ENCODE data around the gene MAGIX.
A peak's percentile ranks its signal among the peaks of the same experiment; 100 is the strongest.
"Not testable (repeated sequence)": the region's sequence is repeated elsewhere in the genome, so short reads cannot be mapped to it uniquely, and the experiment has no call there.

MAGIX gene

DNA sequence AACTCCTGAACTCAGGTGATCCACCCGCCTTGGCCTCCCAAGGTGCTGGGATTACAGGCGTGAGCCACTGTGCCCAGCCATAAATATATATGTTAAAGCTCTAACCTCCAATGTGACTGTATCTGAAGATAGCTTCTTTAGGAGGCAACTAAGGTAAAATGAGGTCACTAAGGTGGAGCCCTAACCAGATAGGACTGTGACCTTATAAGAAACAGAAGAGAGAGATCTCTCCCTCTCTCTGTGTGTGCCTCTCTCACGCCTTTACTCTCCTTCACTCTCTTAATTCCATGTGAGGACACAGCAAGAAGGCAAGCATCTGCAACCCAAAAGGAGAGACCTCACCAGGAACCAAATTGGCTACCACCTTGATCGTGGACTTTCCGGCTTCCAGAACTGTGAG, 926 bp upstream of the MAGIX start:
- no peak for DNase-seq

DNA sequence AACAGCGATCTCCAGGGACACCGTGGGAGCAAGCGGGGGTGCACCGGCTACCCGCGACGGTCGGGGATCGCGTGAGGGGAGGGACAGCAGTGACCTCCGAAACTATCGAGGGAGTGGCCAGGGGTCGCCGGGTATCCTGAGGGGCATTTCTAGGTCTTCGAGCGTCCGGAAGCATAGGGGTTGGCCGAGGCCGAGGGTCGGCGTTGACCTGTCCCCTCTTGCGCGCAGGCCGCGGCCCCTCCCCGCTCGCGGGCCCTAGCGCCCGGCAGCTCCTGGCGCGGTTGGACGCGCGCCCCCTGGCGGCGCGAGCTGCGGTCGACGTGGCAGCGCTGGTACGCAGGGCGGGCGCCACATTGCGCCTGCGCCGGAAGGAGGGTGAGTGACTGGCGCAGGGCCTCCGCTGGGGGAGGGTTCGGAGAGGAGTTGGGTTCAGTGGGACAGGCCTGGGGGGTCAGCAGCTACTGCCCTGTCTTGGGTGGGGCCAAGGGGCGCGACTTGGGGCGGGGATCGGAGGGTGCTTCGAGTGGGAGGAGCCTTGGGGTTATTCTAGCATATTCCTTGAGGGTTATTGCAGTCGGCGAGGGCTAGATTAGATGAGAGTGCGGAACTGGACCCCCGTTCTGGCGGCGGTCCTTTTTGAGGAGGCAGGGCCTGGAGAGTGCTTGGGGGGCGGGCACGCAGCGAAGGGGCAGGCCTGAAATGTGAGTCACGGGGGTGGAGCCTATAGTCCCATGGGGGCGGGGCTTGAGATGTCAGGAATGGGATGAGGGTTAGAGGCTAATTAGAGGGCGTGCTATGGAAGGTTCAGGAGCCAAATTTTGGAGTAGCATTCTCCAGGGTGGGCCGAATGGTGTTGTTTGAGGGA, 1.2 kb downstream of the MAGIX start:
- peak; percentile 22 for DNase-seq

DNA sequence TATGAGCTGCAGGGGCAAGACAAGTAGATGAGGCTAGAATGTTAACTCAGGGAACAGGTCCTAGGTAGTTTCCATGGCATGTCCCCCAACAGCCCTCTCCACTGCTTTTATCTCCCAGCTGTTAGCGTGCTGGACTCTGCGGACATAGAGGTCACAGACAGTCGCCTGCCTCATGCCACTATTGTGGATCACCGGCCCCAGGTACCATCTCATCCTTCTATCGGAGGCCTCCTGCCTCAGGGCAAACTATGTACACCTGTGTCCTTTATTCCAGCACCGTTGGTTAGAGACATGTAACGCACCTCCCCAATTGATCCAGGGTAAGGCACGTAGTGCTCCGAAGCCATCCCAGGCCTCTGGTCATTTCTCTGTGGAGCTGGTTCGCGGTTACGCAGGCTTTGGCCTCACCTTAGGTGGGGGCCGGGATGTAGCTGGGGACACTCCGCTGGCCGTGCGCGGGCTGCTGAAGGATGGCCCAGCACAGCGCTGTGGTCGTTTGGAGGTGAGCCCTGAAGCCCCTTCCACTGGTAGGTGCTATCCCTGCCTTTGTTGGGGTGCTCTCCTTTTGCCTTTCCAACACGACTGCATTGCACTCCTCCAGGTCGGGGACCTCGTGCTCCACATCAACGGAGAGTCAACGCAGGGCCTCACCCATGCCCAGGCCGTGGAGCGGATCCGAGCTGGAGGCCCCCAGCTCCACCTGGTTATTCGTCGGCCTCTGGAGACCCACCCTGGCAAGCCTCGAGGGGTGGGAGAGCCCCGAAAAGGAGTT, 2.2 kb downstream of the MAGIX start:
- DNase-seq = no peak

DNA sequence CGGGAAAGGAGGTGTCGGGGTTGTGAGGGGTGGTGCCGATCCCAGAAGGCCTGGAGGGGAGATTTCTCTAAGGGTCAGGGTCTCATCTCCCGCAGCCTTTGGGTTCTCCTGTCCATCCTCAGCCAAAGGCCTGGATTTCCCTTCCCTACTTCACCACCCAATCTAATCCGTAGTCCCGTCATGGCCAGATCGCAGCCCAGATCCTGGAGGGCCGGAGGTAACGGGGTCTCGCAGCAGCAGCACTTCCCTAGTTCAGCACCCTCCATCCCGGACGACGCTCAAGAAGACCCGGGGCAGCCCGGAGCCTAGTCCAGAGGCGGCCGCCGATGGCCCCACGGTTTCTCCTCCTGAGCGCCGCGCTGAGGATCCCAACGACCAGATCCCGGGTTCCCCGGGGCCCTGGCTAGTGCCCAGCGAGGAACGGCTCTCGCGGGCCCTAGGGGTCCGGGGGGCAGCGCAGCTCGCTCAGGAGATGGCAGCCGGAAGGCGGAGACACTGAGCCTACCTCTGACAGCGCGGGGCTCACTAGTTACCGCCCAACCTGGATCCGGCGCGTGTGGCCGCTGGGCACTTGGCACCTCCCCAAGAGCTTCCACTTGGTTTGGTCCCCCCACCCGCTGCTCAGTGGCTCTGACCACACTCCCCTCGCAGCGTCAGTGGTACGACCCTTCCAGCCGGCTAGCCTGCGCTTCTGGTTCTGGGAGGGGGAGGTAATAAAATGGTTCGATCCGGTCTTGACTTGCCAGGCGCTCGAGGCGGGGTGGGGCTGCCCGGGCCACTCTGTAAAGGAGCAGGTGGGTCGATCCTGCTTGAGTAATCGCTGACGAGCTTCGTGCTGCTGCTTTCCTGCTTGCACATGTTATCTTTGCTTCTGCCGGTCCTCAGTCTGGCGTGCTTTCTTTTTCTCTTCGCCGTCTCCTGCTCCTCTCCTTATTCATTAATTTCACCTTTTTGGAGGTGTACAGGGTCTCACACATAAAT, 3.6 kb downstream of the MAGIX start:
- DNase-seq = no peak

DNA sequence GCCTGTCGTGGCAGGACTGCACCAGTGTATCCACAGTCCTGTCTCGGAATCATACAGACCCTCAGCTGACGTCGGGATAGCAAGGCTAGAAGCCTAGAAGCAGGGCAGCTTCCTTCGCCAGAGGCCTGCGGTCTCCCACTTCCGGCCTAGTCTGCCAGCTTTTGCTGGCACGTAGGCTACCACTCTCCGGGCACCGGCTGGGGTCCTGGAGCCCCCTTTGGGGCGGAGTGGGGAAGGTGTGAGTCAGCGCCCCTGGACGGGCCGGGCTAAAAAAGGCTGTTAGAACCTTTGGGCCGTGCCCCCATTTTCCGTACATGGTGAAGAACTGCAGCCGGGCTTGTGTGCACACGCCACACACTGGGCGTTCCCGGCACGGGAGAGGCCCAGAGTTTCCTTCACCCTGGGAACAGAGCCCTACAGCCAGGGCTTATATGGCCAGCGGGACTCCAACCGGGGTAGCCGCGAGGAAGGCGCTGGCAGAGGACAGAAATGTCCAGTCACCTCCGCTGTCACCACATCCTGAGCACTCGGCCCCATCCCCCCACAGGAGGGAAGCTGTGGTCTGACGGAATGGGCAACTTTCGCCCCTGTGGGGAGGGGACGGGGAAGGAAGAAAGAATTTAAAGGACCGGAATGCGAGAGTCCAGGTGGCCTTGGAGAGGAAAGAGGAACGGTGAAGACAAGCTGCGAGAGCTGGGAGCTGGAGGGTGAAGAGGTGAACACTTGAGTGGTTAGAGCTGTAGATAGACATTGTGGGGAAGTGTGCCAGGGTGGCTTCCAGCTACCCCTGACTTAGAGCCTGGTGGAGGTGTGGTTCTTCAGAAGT, 4.6 kb downstream of the MAGIX start:
- peak; percentile 1 for DNase-seq

- no peak for DNase-seq
Measured at GRCh38 chrX:49167740-49168108, 5.2 kb downstream of the MAGIX start.

DNA sequence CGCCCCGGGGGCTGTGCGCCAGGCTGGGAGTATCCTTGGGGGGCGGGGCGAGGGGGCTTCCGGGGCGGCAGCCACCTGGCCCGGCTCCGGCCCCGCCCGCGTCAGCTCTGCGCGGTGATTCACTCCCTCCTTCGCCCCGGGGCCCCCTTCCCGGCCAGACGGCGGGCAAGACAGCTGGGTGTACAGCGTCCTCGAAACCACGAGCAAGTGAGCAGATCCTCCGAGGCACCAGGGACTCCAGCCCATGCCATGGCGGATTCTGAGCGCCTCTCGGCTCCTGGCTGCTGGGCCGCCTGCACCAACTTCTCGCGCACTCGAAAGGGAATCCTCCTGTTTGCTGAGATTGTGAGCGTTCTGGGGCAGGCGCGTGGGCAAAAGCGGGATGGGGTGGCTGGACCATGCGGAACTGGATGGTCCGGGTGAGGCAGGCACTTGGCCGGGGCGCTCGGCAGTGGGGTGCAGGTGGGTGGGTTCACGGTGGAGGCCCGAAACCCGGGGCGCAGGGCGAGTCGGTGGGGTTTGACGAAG, 9.3 kb downstream of the MAGIX start, which contains the start of gene PLP2:
Gene PLP2 (plus strand): TSS at position 147 of the 528 bp plus-strand sequence. CDS start 103 bp downstream, at position 250.
- DNase-seq = no peak

DNA sequence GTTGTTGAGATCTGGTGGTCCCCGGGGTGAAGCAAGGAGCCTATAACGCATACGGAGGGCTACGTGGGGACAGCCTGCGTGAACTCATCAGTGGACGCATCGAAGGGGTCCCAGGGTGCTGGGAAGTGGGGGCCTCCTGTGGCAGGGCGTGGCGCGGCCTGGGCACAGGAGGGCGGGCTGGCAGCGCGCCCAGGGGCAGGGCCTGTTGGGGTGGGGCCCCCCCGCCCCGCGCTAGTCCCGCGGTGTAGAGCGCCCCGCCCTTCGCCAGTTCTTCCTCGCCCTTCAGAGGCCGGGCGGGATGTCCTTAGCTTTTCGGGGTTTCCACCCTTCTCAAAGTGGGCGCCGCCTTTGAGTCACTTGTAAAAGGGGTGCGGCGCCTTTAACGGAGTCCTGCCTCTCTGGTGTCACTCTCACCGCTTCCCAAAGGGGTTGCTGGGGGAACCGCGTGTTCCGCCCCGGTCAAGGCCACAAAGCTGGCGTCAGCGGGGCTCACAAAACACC, 9.8 kb downstream of the MAGIX start:
- DNase-seq = peak; percentile 5

DNA sequence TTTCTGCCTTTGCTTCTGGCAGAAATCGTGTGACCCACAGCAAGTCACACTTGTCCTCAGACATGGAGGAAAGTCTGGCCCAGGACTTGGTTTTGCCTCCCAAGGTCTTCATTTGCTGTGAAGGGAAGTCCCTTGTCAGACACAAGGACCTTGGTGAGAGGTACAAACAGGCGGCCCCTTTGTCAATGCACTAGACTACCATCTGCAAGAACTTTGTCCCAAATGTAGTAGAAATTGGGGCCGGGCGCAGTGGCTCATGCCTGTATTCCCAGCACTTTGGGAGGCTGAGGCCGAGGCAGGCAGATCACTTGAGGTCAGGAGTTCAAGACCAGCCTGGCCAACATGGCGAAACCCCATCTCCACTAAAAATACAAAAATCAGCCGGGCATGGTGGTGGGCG, 11.0 kb downstream of the MAGIX start:
- not testable (repeated sequence) for DNase-seq

- no peak for DNase-seq
Measured at GRCh38 chrX:49174723-49175122, 12.2 kb downstream of the MAGIX start.

DNA sequence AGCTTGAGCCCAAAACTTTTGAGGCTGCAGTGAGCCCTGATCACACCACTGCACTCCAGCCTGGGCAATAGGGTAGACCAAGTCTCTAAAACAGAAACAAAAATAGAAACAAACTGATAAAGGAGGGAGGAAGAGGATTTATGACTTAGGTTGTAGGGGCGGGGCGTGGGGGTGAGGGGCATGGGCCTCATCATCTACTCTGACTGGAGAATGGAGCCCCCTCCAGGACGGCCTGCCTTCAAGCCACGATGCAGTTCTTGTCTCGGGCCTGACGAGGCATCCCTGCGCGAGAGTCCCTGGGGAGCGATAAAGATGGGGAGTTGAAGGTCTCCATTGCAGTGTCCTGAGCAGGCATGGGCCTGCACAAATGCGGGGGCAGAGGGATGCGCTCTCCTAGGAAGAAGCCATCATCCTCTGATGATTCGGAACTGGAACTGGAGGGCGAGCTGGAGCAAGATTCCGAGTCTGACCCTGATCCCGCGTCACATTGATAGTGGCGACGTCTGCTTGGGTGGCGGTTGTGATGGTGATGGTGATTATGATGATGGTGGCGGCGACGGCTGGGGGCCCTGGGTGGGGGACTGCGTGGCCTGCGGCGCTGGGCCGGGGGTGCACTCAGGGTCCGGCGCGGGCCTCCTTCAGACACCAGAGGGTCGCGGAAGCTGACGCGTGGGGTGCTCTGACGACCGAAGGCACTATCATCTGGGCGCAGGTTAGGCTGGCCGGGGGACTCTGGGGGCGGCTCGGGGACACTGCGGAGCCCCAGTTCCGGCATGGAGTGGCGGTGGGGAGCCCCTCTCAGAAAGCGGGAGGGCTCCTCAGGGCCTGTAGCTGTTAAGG, 13.1 kb downstream of the MAGIX start:
- no peak for DNase-seq

DNA sequence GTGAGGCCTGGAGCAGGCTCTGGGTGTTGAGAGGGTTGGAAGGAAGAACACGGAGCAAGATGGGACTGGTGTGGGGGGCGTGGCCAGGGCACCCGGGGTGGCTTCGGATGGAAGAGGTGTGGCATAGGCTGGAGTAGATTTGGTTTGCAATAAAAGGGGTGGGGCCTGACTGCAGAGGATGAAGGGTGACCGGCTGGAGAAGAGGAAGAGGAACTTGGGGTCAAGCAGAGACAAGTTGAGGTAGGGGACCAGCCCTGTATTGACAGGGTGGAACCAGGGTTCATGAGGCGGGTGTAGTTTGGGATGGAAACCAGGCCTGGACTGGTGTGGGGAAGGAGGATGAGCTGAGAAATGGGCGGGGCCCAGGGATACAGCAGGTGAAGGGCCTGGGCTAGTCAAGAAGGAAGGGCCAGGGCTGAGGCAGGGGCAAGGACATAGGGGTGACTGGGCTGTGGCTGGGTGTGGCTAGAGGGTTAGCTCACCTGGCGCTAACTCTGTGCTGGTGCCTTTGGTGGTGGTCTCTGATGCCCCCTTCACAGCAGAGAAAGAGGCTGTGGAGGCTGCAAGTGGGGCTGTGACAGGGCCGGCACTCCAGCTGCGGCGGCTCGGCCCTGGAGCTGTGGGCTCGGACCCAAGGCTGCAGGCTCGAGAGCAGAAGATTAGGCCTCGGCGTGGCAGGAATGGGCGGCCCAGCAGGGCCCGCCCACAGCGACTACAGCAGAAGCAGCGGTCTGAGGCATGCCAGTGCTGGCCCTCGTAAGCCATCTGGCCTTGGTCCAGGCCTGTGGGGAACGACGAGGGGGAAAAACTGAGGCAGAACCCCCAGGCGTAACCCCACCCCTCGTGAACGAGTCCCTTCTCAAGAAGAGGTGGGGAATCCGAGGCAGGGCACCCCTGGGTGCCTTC, 14.1 kb downstream of the MAGIX start:
- no peak for DNase-seq

DNA sequence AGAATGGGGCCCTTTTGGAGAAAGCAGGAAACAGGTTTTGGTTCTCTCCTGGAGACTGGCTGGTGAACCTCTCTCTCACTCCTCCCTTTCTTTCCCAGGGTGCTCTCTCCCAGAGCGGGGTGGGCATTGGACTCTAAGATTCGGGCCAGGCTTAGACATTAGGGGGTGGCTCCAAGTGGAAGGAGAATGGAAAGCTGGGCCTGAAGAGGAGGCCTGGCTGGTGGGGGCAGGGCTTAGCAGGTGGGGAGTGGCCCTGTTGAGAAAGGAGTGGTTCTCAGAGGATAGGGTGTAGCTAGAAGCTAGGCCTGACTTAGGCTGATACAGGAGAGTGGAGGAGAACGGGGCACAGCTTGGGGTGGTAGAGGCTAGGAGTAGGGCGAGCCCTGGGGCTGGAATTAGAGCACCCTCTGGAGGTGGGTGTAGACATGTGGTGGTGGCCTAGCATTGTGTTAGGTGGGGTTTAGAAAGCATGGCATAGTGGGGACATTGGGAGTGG, 14.8 kb downstream of the MAGIX start:
- no peak for DNase-seq

DNA sequence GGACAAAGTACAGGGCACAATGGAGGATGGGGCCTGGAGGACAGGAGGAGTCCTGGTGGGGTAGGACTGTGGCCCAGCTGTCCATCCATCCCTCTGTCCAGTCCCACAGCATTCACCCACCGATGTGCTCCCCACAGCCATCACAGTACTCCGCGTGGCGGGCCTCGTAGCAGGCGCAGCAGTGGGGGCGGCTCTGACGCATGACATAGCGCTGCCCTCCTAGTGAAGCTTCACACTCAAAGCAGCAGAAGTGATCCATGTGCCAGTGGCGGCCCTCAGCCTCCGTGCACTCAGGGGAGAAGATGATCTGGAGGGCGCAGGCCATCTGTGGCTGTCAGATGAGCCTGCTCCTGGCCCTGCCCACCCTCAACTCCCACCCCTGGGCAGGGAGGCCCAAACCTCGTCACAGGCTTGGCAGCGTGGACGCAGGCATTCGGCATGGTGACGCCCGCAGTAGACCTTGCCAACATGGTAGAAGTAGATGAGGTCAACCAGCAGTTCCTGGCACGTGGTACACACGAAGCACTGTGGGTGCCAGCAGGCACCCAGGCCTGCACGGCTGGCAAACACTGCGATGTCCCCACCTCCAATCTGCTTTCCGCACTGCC, 15.4 kb downstream of the MAGIX start:
- no peak for DNase-seq

DNA sequence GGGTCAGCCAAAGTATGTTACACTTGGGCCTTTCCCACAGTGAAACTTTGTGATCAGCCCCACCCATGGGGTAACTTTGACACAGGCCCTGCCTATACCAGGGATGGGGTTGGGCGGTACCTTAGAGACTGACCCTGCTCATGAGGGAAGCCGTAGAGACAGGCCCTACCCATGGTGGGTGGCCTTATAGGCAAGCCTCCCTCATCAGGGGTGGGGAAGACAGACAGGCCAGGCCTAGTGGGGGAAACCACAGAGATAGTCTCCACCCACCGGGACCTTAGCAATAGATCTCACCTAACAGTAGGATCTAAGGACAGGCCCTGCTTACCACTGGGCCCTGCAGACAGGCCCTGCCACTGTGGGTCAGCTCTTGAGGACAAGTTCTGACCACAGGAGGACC, 16.0 kb downstream of the MAGIX start:
- DNase-seq = no peak

GRCh38 chrX:49179358-49179757, 16.8 kb downstream of the MAGIX start:
- DNase-seq = no peak

DNA sequence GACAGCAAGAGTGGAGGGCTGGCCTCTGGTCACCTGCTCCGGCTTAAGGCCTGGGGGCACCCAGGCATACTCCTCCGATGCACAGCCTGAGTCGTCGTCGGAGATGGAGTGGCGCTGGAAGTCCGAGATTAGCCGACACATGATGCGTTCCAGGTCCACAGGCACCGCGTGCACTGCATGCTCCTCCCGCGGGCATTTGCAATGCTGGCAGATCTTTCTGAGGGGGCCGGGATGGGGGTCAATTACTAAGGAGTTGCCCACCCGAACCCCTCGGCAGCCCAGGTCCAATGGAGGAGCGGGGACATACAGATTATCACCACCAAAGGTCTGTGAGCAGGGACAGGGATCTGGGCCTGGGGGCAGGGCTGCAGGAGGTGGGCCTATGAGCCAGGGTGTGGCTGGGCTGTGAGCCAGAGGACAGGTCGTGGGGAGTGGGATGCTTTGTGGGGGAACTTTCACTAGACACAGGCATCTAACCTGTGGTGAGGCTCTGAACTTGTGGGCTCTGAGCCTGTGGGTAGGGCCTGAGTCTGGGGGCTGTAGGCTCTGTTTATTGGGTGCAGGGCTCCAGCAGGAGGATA, 21.2 kb downstream of the MAGIX start:
- no peak for DNase-seq

Data from cortex of kidney (tissue), 1 donor.